Measurements from ENCODE around the gene SLC66A1. TPM values are rescaled to one million over a fixed set of nuclear protein-coding genes. Genes with fewer than 3 reads are reported as not detected.

Gene SLC66A1
- total RNA-seq, 4 donors from 2014 or later, result 19.1 to 53.9 (median 35.3) TPM

DNA sequence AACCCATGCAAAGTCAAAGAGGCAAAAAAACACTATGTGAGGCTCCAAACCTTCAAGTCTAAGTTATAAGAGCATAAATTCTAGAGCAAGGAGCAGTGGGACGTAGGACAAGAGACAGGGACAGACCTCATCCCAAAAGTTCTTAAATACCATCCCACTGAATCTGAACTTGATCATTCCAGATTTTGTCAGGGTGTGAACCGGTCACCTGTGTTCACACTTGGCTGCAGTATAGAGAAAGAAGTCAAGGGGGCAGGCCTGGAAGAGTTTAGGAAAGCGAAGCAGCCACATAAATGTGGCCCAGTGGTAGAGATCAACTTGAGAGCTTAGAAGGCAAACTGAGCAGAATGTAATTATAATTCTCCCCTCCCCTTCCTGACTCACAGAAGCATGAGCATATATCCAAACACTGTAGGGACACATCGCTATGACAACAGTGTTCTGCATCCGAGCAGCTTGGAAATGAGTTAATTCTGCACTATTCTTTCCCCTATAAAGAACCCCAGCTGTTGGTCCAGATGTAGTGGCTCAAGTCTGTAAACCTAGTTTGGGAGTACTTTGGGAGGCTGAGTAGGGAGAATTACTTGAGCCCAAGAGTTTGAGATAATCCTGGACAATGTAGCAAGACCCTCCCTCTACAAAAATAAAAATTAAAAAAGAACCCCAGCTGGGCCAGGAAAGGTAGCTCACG is 2.9 kb upstream of the SLC66A1 start:
- intact Hi-C loops (cut with DNase I; ENCODE audit: low total_unique reads) (no loop called here), in situ Hi-C loops (cut with MboI; ENCODE audit: low pct_ligation_motif_present in 1 of 4, low pct_unique_long_range_greater_than_20kb in 1 of 4, low sequenced_read_pairs in 3 of 4) (no loop called here)
- Histone ChIP-seq H3K27ac (peak overlapping the region in 3 of 4 donors; percentile 71 to 81 (median 74)), H3K4me1 (peaks cover 14 to 47% (median 44%) of the 10 kb centered on the region in 4 donors), H3K27me3 (no peaks in the 10 kb centered on the region), H3K36me3 (peaks cover 0 to 23% (median 9%) of the 10 kb centered on the region in 4 donors), H3K4me3 (no peak overlapping the region), H3K9me3 (no peaks in the 10 kb centered on the region)
- no peak for DNase-seq
- WGBS, 2 donors (ENCODE audit: low coverage in 1 of 2), result 77 to 90% methylated on average over 3 to 6 of the region's 6 CpGs
- TF ChIP-seq POLR2A (IDR thresholded peaks at IDR 0.05), result no peak
- TF ChIP-seq, protein P1, sequence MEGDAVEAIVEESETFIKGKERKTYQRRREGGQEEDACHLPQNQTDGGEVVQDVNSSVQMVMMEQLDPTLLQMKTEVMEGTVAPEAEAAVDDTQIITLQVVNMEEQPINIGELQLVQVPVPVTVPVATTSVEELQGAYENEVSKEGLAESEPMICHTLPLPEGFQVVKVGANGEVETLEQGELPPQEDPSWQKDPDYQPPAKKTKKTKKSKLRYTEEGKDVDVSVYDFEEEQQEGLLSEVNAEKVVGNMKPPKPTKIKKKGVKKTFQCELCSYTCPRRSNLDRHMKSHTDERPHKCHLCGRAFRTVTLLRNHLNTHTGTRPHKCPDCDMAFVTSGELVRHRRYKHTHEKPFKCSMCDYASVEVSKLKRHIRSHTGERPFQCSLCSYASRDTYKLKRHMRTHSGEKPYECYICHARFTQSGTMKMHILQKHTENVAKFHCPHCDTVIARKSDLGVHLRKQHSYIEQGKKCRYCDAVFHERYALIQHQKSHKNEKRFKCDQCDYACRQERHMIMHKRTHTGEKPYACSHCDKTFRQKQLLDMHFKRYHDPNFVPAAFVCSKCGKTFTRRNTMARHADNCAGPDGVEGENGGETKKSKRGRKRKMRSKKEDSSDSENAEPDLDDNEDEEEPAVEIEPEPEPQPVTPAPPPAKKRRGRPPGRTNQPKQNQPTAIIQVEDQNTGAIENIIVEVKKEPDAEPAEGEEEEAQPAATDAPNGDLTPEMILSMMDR (IDR thresholded peaks at IDR 0.05), result no peak
- TF ChIP-seq EP300 (IDR thresholded peaks at IDR 0.05; ENCODE audit: low read depth), result no peak
- TF ChIP-seq POLR2AphosphoS5 (IDR thresholded peaks at IDR 0.05), result no peak

GRCh38 chr1:19310061-19310460 is 2.1 kb upstream of the SLC66A1 start:
- H3K27ac ChIP-seq, result peak overlapping the region in 1 of 4 donors; percentile 93
- H3K4me3 ChIP-seq, result no peak overlapping the region
- intact Hi-C loops (cut with DNase I; ENCODE audit: low total_unique reads), result no loop called here
- H3K4me1 ChIP-seq, result peaks cover 14 to 47% (median 44%) of the 10 kb centered on the region in 4 donors
- DNase-seq, result no peak
- WGBS, 2 donors (ENCODE audit: low coverage in 1 of 2), result 29 to 93% methylated on average over 1 to 7 of the region's 7 CpGs
- in situ Hi-C loops (cut with MboI; ENCODE audit: low pct_ligation_motif_present in 1 of 4, low pct_unique_long_range_greater_than_20kb in 1 of 4, low sequenced_read_pairs in 3 of 4), result no loop called here
- TF ChIP-seq EP300 (IDR thresholded peaks at IDR 0.05; ENCODE audit: low read depth) (no peak), POLR2A (IDR thresholded peaks at IDR 0.05) (no peak), POLR2AphosphoS5 (IDR thresholded peaks at IDR 0.05) (no peak)
- no peaks in the 10 kb centered on the region for H3K9me3 ChIP-seq
- no peaks in the 10 kb centered on the region for H3K27me3 ChIP-seq
- H3K36me3 ChIP-seq, result peaks cover 0 to 15% (median 5%) of the 10 kb centered on the region in 4 donors

- DNase-seq, result peak; percentile 41
- 22 to 39% methylated on average over 7 to 13 of the region's 13 CpGs for WGBS, 2 donors (ENCODE audit: low coverage in 1 of 2)
- peak overlapping the region; percentile 40 to 89 (median 72) for H3K4me3 ChIP-seq
Measured at GRCh38 chr1:19310720-19311502, 1.2 kb upstream of the SLC66A1 start.

GRCh38 chr1:19311503-19311930 is 609 bp upstream of the SLC66A1 start:
- Histone ChIP-seq H3K4me3 (peak overlapping the region; percentile 40 to 89 (median 72)), H3K4me1 (peaks cover 14 to 55% (median 48%) of the 10 kb centered on the region in 4 donors), H3K36me3 (peaks cover 0 to under 1% (median 0%) of the 10 kb centered on the region in 4 donors), H3K27me3 (no peaks in the 10 kb centered on the region), H3K27ac (peak overlapping the region; percentile 89 to 93 (median 90)), H3K9me3 (no peaks in the 10 kb centered on the region)
- TF ChIP-seq, protein P1 (IDR thresholded peaks at IDR 0.05), result no peak
- TF ChIP-seq POLR2A (IDR thresholded peaks at IDR 0.05), result peak; percentile 1
- 0% methylated on average over 1 to 19 of the region's 29 CpGs for WGBS, 2 donors (ENCODE audit: low coverage in 1 of 2)
- intact Hi-C loops (cut with DNase I; ENCODE audit: low total_unique reads), result no loop called here
- DNase-seq, result no peak
- in situ Hi-C loops (cut with MboI; ENCODE audit: low pct_ligation_motif_present in 1 of 4, low pct_unique_long_range_greater_than_20kb in 1 of 4, low sequenced_read_pairs in 3 of 4), result no loop called here

More at GRCh38 chr1:19310720-19311502, 1.2 kb upstream of the SLC66A1 start:
- H3K27me3 ChIP-seq, result no peaks in the 10 kb centered on the region
- peaks cover 0 to 7% (median 2%) of the 10 kb centered on the region in 4 donors for H3K36me3 ChIP-seq
- peak in 1 of 3 donors; percentile 14 for TF ChIP-seq POLR2AphosphoS5 (IDR thresholded peaks at IDR 0.05)
- TF ChIP-seq, protein P1 (IDR thresholded peaks at IDR 0.05), result no peak
- TF ChIP-seq POLR2A (IDR thresholded peaks at IDR 0.05), result peak; percentile 46
- no peak for TF ChIP-seq EP300 (IDR thresholded peaks at IDR 0.05; ENCODE audit: low read depth)
- intact Hi-C loops (cut with DNase I; ENCODE audit: low total_unique reads), result no loop called here
- H3K9me3 ChIP-seq, result no peaks in the 10 kb centered on the region
- H3K4me1 ChIP-seq, result peaks cover 14 to 55% (median 45%) of the 10 kb centered on the region in 4 donors
- in situ Hi-C loops (cut with MboI; ENCODE audit: low pct_ligation_motif_present in 1 of 4, low pct_unique_long_range_greater_than_20kb in 1 of 4, low sequenced_read_pairs in 3 of 4), result no loop called here
- H3K27ac ChIP-seq, result peak overlapping the region; percentile 89 to 93 (median 90)
